ENCODE measurements around the gene COL9A1.
A peak's percentile ranks its signal among the peaks of the same experiment; 100 is the strongest.

Gene COL9A1

DNA sequence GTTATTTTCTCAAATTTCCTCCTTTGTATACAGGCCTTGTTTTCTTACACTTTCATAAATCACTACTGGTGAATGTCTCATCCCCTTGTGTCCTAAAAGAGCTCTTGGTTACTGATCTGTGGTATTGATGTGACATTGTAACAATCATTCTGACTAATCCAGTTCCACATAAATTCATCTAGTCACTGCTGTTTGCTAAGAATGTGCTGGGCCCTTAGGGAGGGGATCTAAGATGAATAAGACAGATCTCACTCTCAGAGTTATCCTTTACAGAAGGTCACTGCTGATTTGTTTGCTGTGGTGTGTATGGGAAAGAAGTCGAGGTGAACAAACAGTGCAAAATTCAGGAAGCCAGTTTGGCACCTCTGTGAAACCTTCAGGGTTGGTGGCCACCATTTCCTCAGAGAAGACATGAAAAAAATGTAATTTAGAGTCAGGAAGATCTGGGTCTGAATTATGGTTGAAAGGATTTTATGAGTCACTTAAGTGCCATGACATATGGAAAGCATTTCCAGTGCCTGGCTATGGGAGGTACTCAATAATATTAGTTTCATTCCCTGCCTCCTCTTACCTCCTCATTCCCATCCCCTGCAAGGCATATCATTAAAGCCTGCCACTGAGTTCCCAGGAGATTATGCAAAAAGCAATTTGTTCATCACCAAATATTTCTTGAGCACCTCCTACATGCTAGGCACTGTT lies 121.8 kb downstream of the COL9A1 start:
- TF ChIP-seq, protein P1, sequence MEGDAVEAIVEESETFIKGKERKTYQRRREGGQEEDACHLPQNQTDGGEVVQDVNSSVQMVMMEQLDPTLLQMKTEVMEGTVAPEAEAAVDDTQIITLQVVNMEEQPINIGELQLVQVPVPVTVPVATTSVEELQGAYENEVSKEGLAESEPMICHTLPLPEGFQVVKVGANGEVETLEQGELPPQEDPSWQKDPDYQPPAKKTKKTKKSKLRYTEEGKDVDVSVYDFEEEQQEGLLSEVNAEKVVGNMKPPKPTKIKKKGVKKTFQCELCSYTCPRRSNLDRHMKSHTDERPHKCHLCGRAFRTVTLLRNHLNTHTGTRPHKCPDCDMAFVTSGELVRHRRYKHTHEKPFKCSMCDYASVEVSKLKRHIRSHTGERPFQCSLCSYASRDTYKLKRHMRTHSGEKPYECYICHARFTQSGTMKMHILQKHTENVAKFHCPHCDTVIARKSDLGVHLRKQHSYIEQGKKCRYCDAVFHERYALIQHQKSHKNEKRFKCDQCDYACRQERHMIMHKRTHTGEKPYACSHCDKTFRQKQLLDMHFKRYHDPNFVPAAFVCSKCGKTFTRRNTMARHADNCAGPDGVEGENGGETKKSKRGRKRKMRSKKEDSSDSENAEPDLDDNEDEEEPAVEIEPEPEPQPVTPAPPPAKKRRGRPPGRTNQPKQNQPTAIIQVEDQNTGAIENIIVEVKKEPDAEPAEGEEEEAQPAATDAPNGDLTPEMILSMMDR (conservative IDR thresholded peaks at IDR 0.05; ENCODE audit: low read depth, low read length): no peak
- H3K4me3 ChIP-seq (ENCODE audit: low read depth, low read length): no peak overlapping the region
- DNase-seq (ENCODE audit: low read depth): no peak

DNA sequence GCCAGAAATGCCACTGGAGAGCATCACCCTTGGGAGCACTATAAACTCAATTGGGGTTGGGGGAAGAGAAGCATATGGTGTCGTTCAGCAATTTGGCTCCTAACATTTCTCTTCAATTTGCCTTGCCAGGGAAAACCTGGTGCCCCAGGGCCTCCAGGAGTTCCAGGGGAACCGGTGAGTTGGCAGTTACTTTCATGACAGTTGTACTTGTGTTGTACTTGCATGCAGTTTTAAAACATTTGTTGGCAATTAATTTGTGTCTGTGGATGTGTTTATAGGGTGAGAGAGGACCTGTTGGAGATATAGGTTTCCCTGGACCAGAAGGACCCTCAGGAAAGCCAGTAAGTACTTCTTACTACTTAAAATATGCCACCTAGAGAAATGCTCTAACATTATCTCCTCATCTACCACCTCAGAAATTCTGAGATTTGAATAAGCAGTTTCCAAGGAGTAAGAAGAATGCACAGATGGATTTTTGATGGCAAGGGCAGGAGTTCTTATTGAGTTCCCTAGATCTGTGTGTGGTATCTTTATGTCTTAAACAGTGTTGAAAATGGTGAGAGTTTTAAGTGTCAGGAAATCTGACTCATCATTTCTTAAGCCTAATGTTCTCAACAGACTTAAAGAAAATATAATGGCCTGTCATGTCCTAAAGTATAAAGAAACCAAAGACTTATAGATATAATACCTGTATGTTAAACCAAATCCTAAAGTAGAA lies 122.5 kb downstream of the COL9A1 start:
- no peak for DNase-seq (ENCODE audit: low read depth)
- no peak overlapping the region for H3K4me3 ChIP-seq (ENCODE audit: low read depth, low read length)
- TF ChIP-seq, protein P1 (conservative IDR thresholded peaks at IDR 0.05; ENCODE audit: low read depth, low read length): no peak

DNA sequence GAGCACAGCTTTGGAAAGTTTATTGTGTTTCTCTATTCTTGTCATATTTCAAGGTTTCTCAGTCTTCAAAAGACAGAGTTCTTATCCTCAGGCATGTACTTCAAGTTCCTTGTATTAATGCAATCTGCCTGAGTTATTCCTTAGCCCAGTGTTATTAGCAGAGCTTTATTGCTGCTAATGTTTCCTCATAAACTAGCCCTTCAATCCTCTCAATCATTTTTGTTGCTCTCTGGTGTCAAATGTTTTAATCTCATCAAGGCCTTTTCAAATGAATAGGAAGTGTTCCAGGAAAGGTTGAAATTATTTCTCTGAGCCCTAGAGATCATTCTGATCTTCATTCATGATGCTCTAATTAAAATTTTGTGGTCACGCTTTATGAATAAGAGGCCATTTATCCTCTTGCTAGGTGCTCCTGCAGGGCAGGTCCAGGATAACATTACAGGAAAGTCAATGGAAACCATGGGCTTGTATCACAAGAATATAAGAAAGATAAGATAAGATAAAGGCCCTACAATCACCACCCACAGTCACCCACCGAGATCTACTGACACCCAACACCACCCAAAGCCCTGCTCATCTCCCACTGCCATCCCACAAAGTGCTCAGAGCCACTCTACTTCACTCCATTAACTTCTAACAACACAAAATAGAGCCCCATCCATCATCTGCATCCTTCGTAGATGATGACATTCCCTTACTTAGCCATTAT lies 125.9 kb downstream of the COL9A1 start:
- DNase-seq (ENCODE audit: low read depth): no peak
- TF ChIP-seq, protein P1 (conservative IDR thresholded peaks at IDR 0.05; ENCODE audit: low read depth, low read length): no peak
- no peak overlapping the region for H3K4me3 ChIP-seq (ENCODE audit: low read depth, low read length)

- no peak for DNase-seq (ENCODE audit: low read depth)
- H3K4me3 ChIP-seq (ENCODE audit: low read depth, low read length): no peak overlapping the region
- TF ChIP-seq, protein P1 (conservative IDR thresholded peaks at IDR 0.05; ENCODE audit: low read depth, low read length): no peak
Measured at GRCh38 chr6:70175770-70176169, 127.1 kb downstream of the COL9A1 start.

DNA sequence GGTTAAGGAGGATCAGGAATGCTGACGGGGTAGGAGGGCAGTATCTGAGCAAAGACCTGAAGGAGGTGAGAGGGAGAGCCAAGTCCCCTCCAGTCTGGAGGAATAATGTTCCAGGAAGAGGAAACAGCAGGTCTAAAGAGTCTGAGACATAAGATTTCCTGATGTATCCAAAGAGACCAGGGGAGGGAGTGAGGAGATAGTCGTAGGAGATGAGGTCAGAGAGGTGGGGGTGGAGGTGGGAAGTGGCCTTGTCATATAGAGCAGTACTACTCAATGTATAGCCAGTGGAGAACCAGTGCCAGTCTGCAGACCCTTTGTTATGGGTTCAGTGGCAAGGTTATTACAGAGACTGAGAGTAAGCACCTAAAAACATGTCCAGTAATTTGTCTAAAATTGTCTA lies 130.6 kb downstream of the COL9A1 start:
- no peak overlapping the region for H3K4me3 ChIP-seq (ENCODE audit: low read depth, low read length)

GRCh38 chr6:70171236-70171635 lies 131.6 kb downstream of the COL9A1 start:
- DNase-seq (ENCODE audit: low read depth): peak; percentile 8
- TF ChIP-seq, protein P1 (conservative IDR thresholded peaks at IDR 0.05; ENCODE audit: low read depth, low read length): no peak
- no peak overlapping the region for H3K4me3 ChIP-seq (ENCODE audit: low read depth, low read length)

More for the DNA sequence above, 130.6 kb downstream of the COL9A1 start:
- no peak for DNase-seq (ENCODE audit: low read depth)
- TF ChIP-seq, protein P1 (conservative IDR thresholded peaks at IDR 0.05; ENCODE audit: low read depth, low read length): no peak

All from choroid plexus epithelial cell (primary cell).